Measurements from ENCODE around the gene SYTL3.

DNA sequence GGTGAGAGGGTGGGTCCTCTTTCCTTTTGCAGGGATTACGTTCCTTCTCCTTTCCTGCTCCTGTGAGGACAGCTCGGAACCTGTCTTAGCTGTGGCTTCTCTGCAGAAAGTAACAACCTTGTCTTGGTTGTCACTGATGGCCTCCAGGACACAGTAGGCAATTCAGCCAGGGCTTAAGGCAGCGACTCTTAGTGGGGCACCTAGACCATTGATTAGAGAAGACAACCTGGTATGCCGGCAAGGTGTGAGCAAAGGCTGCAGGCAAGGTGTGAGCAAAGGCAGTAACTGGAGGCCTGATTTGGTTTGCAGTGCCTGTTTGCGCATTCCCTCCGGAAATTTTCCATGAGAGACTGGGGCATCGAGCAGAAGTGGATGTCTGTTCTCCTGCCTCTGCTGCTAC is 42.9 kb upstream of the SYTL3 start:
- TF ChIP-seq, protein P1, sequence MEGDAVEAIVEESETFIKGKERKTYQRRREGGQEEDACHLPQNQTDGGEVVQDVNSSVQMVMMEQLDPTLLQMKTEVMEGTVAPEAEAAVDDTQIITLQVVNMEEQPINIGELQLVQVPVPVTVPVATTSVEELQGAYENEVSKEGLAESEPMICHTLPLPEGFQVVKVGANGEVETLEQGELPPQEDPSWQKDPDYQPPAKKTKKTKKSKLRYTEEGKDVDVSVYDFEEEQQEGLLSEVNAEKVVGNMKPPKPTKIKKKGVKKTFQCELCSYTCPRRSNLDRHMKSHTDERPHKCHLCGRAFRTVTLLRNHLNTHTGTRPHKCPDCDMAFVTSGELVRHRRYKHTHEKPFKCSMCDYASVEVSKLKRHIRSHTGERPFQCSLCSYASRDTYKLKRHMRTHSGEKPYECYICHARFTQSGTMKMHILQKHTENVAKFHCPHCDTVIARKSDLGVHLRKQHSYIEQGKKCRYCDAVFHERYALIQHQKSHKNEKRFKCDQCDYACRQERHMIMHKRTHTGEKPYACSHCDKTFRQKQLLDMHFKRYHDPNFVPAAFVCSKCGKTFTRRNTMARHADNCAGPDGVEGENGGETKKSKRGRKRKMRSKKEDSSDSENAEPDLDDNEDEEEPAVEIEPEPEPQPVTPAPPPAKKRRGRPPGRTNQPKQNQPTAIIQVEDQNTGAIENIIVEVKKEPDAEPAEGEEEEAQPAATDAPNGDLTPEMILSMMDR (IDR thresholded peaks at IDR 0.05): no peak
- no peak for TF ChIP-seq POLR2A (IDR thresholded peaks at IDR 0.05)

All from body of pancreas (tissue), 4 donors.